Fibroblast of lung (primary cell): ENCODE results near the gene MYADML2. TPM values are rescaled to one million over a fixed set of nuclear protein-coding genes. Genes with fewer than 3 reads are reported as not detected.

Experiments used
- DNase-seq, 2 donors: peaks; one replicate each; pipeline versions ENCODE4 v3.0.0 to v3.0.0-alpha.2; 2010; ENCODE audit warnings: low read depth in 2 of 2
- H2AFZ ChIP-seq: 2 replicates; pipeline ENCODE4 v1.5.1; 2012; ENCODE audit warnings: low read length, control low read depth, inconsistent platforms
- H3K27ac ChIP-seq: 2 replicates; pipeline ENCODE4 v1.5.1; 2011; ENCODE audit warnings: low read length, control low read depth; ENCODE audit not compliant: insufficient read depth
- H3K27me3 ChIP-seq: 2 replicates; pipeline ENCODE4 v1.5.1; 2011; ENCODE audit warnings: mild to moderate bottlenecking, low read length; ENCODE audit not compliant: control insufficient read depth, insufficient read depth
- H3K36me3 ChIP-seq: 2 replicates; pipeline ENCODE4 v1.5.1; 2011; ENCODE audit warnings: low read length; ENCODE audit not compliant: control insufficient read depth, insufficient read depth
- H3K4me1 ChIP-seq: 2 replicates; pipeline ENCODE4 v1.5.1; 2011; ENCODE audit warnings: low read length; ENCODE audit not compliant: control insufficient read depth, insufficient read depth; ENCODE audit errors: extremely low read depth
- H3K4me2 ChIP-seq: 2 replicates; pipeline ENCODE4 v1.5.1; 2011; ENCODE audit warnings: low read length, control low read depth; ENCODE audit not compliant: insufficient read depth; ENCODE audit errors: extremely low read depth
- H3K4me3 ChIP-seq, 4 experiments: fragments of 200-600 bp in 1 of 4; sonication (generic) in 1 of 4; replicated peaks in 1 of 4; 2 replicates each; pipeline ENCODE4 v1.5.1; 2011 to 2016; ENCODE audit warnings: low read length in 4 of 4, low read depth in 3 of 4, mild to moderate bottlenecking in 3 of 4, control low read depth in 2 of 4, inconsistent platforms in 1 of 4, mixed read lengths in 1 of 4; ENCODE audit not compliant: insufficient read depth in 1 of 4; ENCODE audit errors: control extremely low read depth in 1 of 4
- H3K79me2 ChIP-seq: 2 replicates; pipeline ENCODE4 v1.5.1; 2012; ENCODE audit warnings: mild to moderate bottlenecking, low read length, inconsistent platforms; ENCODE audit not compliant: control insufficient read depth, insufficient read depth
- H3K9ac ChIP-seq: 2 replicates; pipeline ENCODE4 v1.5.1; 2011; ENCODE audit warnings: mild to moderate bottlenecking, low read length, control low read depth; ENCODE audit not compliant: insufficient read depth
- H3K9me3 ChIP-seq: 2 replicates; pipeline ENCODE4 v1.5.1; 2012; ENCODE audit warnings: low read depth, low read length; ENCODE audit not compliant: control insufficient read depth, insufficient read depth
- H4K20me1 ChIP-seq: 2 replicates; pipeline ENCODE4 v1.5.1; 2011; ENCODE audit warnings: low read length; ENCODE audit not compliant: control insufficient read depth, insufficient read depth; ENCODE audit errors: extremely low read depth
- CTCF ChIP-seq, 2 donors: IDR thresholded peaks in 1 of 2; conservative IDR thresholded peaks in 1 of 2; 1 replicate in 1 of 2; 2 replicates in 1 of 2; pipeline ENCODE4 v1.5.1; 2011 to 2012; ENCODE audit warnings: low read length in 2 of 2, control low read depth in 1 of 2, inconsistent platforms in 1 of 2, low read depth in 1 of 2, mild to moderate bottlenecking in 1 of 2
- EZH2 ChIP-seq: IDR thresholded peaks from 2 replicates; pipeline ENCODE4 v1.5.1; 2012; ENCODE audit warnings: low read length, control low read depth, mild to moderate bottlenecking; ENCODE audit errors: missing control alignments
- polyA plus RNA-seq, 2 donors: library from polyadenylated mRNA; depleted of rRNA in 1 of 2; stranded (reverse) in 1 of 2; unstranded in 1 of 2; fragments of >200 nt; gene quantifications; 2 replicates each; pipeline ENCODE4 v1.2.1, GENCODE V29; 2011 to 2012; ENCODE audit warnings: missing spikeins in 1 of 2
- total RNA-seq: library from RNA; depleted of rRNA; stranded (reverse); fragments of >200 nt; gene quantifications from 2 replicates; pipeline ENCODE4 v1.2.1, GENCODE V29; 2014

MYADML2 gene
- total and polyA plus RNA-seq, 2 donors (not counting 1 experiment from before 2014, with no cell fraction given): not detected

GRCh38 chr17:81967244-81967532 lies 20.2 kb upstream of the MYADML2 start:
- Histone ChIP-seq H3K4me1 (peaks cover 8% of the 10 kb centered on the region), H3K27me3 (peaks cover 9% of the 10 kb centered on the region), H3K27ac (no peak overlapping the region), H2AFZ (no peak overlapping the region), H4K20me1 (no peaks in the 10 kb centered on the region), H3K4me3 (peak overlapping the region in 1 of 4 experiments; percentile 2), H3K79me2 (no peaks in the 10 kb centered on the region), H3K36me3 (no peaks in the 10 kb centered on the region), H3K4me2 (peak overlapping the region; percentile 15), H3K9me3 (no peaks in the 10 kb centered on the region), H3K9ac (no peak overlapping the region)
- DNase-seq: no peak
- no peak for TF ChIP-seq EZH2
- no peak for TF ChIP-seq CTCF (conservative IDR thresholded peaks at IDR 0.05 in 1 of 2, IDR thresholded peaks at IDR 0.05 in 1 of 2; ENCODE audit: low read depth in 1 of 2, low read length in 2 of 2)

DNA sequence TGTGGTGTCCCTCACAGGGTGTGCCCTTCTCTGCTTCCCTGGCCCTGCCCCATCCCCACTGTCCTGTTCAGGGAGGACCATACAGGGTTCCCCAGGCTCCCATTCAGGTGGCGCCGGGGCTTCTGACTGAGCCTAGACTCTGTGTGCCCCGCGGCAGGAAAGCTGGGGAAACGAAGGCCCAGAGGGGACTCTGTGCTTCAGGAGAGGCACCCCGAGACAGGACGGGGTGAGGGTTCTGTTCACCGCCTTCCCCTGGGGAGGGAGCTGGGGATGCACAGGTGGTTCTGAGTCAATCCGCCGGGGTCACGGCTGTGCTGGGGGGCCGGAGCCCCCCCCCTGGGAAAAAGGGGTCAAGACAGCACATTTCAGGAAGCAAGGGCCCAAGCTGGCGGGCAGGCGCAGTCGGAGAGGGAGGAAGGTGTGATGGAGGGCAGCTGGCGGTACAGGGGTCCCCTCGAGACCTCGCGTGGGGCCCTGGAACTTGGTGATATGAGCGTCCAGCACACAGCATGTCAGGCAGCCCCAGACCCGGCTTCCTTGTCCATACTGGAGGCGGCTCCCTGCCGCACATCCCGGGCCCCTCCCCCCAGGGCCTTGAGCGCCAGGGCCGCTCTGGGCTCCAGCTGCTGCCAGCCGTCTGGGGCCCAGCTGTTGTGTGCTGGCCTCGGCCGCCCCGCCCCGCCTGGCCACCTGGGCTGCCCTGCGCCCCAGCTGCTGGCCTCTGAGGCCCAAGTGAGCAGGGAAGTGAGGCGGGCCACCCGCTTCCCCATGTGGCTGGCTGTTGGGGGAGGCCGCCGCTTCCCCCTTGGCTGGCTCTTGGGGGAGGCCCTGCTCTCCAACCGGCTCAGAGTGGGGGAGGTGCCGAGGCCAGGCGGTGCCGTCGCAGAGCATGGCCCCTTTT lies 19.6 kb upstream of the MYADML2 start:
- no peaks in the 10 kb centered on the region for H3K79me2 ChIP-seq
- peak overlapping the region; percentile 9 for H3K4me2 ChIP-seq
- H3K9ac ChIP-seq: no peak overlapping the region
- peaks cover 8% of the 10 kb centered on the region for H3K4me1 ChIP-seq
- peaks cover 15% of the 10 kb centered on the region for H3K27me3 ChIP-seq
- no peak overlapping the region for H3K27ac ChIP-seq
- no peaks in the 10 kb centered on the region for H3K9me3 ChIP-seq
- no peak overlapping the region for H2AFZ ChIP-seq
- TF ChIP-seq EZH2: no peak
- no peak for TF ChIP-seq CTCF (conservative IDR thresholded peaks at IDR 0.05 in 1 of 2, IDR thresholded peaks at IDR 0.05 in 1 of 2; ENCODE audit: low read depth in 1 of 2, low read length in 2 of 2)
- DNase-seq: peak in 1 of 2 donors; percentile 90
- no peaks in the 10 kb centered on the region for H3K36me3 ChIP-seq
- no peaks in the 10 kb centered on the region for H4K20me1 ChIP-seq
- H3K4me3 ChIP-seq: no peak overlapping the region

GRCh38 chr17:81964081-81964849 lies 17.2 kb upstream of the MYADML2 start:
- Histone ChIP-seq H3K4me2 (no peak overlapping the region), H2AFZ (no peak overlapping the region), H3K4me1 (peaks cover 10% of the 10 kb centered on the region), H3K4me3 (no peak overlapping the region), H3K9me3 (no peaks in the 10 kb centered on the region), H3K27ac (no peak overlapping the region), H3K79me2 (no peaks in the 10 kb centered on the region), H3K27me3 (peaks cover 25% of the 10 kb centered on the region), H4K20me1 (no peaks in the 10 kb centered on the region), H3K9ac (no peak overlapping the region), H3K36me3 (no peaks in the 10 kb centered on the region)
- TF ChIP-seq EZH2 (no peak), CTCF (conservative IDR thresholded peaks at IDR 0.05 in 1 of 2, IDR thresholded peaks at IDR 0.05 in 1 of 2; ENCODE audit: low read depth in 1 of 2, low read length in 2 of 2) (no peak)
- DNase-seq: no peak
